AG04450 (cell line): Measurements from ENCODE around the gene APOL4. TPM values are rescaled to one million over a fixed set of nuclear protein-coding genes. Genes with fewer than 3 reads are reported as not detected.

Source experiments
- CTCF ChIA-PET: fragments of 300-600, 350-600 bp; formaldehyde crosslinking; extraction: SDS; loops from one replicate; lab custom pipeline; 2022; ENCODE audit warnings: antibody characterized with exemption, inconsistent platforms; lab: Charles Lee
- POLR2A ChIA-PET: fragments of 350-600 bp; formaldehyde crosslinking; extraction: SDS; loops from one replicate; lab custom pipeline; 2021; ENCODE audit warnings: antibody characterized with exemption, inconsistent platforms; lab: Yijun Ruan, JAX
- DNase-seq: peaks from one replicate; pipeline ENCODE4 v3.0.0-alpha.2; 2011; ENCODE audit warnings: low read depth, low spot score
- H3K27ac ChIP-seq: one replicate; pipeline ENCODE4 v1.5.1; 2012; ENCODE audit warnings: low read depth, low read length, control low read depth
- H3K27me3 ChIP-seq: one replicate; pipeline ENCODE4 v1.6.0; 2012; ENCODE audit warnings: low read length; ENCODE audit not compliant: control insufficient read depth, insufficient read depth
- H3K4me3 ChIP-seq: 2 replicates; pipeline ENCODE4 v1.5.1; 2011; ENCODE audit warnings: mild to moderate bottlenecking, low read depth, low read length, control low read depth
- H3K9me3 ChIP-seq: 2 replicates; pipeline ENCODE4 v1.5.1; 2012; ENCODE audit warnings: low read length; ENCODE audit not compliant: control insufficient read depth, insufficient read depth
- polyA plus RNA-seq: library from polyadenylated mRNA; depleted of rRNA; stranded (reverse); fragments of >200 nt; gene quantifications from 2 replicates; pipeline ENCODE4 v1.2.3, GENCODE V29; 2011
- TF ChIP-seq, protein P1 (sequence below): IDR thresholded peaks from 2 replicates; pipeline ENCODE4 v1.5.1; 2011; ENCODE audit warnings: low read depth, low read length, control low read depth, inconsistent platforms

The APOL4 gene
- polyA plus RNA-seq, 1 experiment, result 0.21 TPM

DNA sequence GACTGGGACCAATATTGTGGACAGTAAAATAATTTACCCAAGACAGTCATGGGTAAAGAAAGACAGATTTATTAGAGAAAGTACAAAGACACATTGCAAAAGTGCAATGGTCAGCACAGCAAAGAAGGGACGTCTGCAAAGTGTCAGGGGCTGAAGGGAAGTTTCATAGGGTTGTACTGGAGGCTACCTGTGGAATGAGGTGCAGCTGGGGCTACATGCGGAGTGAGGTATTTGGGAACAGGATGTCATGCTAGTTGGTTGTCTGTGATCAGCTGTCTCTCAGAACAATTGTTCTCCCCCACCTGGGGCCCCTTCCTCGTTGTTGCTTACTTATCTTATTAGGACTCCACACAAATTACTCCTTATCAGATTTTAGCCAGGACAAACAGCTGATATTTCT lies 29.7 kb downstream of the APOL4 start:
- POLR2A ChIA-PET, result no interaction called here

DNA sequence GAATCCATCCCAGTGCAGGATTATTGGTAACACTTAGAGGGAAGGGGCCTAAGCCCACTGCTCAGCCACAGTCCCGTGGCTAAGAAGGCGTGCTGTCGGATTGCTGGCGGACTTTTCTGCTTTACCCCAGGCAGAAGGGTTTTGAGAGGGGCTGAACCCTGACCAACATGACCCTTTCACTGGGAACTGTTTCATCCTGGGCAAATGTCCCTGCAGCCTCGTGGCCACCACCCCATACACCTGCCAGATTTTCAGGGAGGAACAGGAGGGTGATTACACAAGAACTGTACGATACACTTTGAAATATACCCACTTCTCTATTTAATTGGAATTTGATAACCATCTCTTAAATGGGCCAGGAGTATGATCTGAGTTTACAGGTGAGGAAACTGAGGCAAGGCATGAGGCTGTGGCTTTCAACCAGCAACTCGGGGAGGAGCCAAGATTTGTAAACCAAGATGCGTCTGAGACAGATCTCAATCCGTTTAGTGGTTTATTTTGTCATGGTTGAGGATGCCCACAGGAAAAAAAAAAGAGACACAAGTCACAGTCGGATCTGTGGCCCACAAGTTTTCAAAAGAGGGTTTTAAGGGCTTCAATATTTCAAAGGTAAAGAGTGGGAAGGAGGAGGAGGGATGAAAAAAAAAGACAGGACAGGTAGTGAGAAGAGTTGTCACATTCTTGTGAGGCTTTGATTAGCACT lies 34.9 kb downstream of the APOL4 start:
- no peak overlapping the region for H3K4me3 ChIP-seq
- TF ChIP-seq, protein P1, sequence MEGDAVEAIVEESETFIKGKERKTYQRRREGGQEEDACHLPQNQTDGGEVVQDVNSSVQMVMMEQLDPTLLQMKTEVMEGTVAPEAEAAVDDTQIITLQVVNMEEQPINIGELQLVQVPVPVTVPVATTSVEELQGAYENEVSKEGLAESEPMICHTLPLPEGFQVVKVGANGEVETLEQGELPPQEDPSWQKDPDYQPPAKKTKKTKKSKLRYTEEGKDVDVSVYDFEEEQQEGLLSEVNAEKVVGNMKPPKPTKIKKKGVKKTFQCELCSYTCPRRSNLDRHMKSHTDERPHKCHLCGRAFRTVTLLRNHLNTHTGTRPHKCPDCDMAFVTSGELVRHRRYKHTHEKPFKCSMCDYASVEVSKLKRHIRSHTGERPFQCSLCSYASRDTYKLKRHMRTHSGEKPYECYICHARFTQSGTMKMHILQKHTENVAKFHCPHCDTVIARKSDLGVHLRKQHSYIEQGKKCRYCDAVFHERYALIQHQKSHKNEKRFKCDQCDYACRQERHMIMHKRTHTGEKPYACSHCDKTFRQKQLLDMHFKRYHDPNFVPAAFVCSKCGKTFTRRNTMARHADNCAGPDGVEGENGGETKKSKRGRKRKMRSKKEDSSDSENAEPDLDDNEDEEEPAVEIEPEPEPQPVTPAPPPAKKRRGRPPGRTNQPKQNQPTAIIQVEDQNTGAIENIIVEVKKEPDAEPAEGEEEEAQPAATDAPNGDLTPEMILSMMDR, result no peak
- DNase-seq, result no peak
- peaks cover 36% of the 10 kb centered on the region for H3K27me3 ChIP-seq
- no peak overlapping the region for H3K27ac ChIP-seq
- ChIA-PET POLR2A (no interaction called here), CTCF (no interaction called here)
- no peaks in the 10 kb centered on the region for H3K9me3 ChIP-seq

More for the DNA sequence above, 29.7 kb downstream of the APOL4 start:
- DNase-seq, result no peak
- Histone ChIP-seq H3K4me3 (no peak overlapping the region), H3K9me3 (no peaks in the 10 kb centered on the region), H3K27ac (no peak overlapping the region), H3K27me3 (peaks cover 20% of the 10 kb centered on the region)
- TF ChIP-seq, protein P1, result no peak
- CTCF ChIA-PET, result interaction anchor here (0.6 to 1.9 kb wide), 3 partner anchors 9 to 535 kb away, joined by 3 to 11 read pairs (median 3); partner anchors contain the start of gene APOL2

DNA sequence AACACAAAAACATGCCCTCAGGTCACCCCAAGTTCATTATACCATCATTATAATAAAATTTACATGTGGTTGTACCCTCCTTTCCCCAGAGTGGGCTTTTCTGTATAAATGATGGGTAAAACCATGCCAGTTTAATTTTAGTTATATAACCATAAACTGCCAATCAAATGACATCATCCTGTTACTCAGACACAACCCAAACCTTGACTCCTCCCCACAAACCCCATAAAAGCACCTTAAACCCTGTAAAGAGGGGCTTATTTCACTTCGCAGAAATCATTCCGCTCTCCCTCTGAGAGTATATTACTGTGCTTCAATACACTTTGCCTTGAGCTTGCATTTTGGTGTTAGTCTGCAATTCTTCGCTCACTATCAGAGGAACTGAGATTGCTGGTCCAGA lies 35.5 kb downstream of the APOL4 start:
- peaks cover 42% of the 10 kb centered on the region for H3K27me3 ChIP-seq
- DNase-seq, result no peak
- POLR2A ChIA-PET, result no interaction called here
- H3K27ac ChIP-seq, result no peak overlapping the region
- H3K4me3 ChIP-seq, result no peak overlapping the region
- CTCF ChIA-PET, result no interaction called here
- TF ChIP-seq, protein P1, result no peak
- H3K9me3 ChIP-seq, result no peaks in the 10 kb centered on the region

DNA sequence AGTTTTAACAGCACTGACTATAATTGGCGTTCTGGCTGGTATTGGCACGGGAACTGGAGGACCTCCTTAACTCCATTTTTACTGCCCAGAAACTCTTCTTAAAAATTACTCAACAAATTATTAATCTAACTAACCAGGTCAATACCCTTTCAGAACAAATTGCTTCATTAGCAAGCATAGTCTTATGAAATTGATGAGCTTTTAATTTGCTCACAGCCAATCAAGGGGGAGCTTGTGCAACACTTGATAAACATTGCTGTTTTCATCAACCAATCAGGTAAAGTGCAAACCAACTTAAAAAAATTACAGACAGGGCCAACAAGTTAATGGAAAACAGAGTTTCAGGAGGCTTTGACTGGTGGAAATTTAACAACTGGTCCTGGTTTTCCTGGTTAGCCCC lies 36.5 kb downstream of the APOL4 start:
- no peak for DNase-seq
- Histone ChIP-seq H3K9me3 (no peaks in the 10 kb centered on the region), H3K27ac (no peak overlapping the region), H3K27me3 (peaks cover 41% of the 10 kb centered on the region), H3K4me3 (no peak overlapping the region)
- CTCF ChIA-PET, result no interaction called here
- TF ChIP-seq, protein P1, result no peak
- POLR2A ChIA-PET, result no interaction called here

DNA sequence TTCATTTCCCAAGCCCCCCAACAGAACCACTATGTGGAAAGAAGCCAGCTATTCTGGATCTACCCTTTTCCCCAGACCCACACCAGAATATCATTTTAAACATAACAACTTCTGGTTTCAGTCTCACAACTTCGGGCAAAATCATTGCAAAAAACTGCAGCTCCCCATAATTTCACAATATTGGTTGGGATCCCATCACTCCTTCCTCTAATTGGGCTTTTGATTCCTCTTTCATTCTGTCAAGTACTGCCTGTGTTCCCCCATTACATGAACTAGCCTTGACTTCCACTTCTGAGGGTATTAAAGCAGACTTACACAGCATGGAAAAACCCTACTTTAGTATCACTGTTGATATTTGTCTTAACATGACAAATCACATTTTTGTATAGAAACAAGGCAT lies 37.0 kb downstream of the APOL4 start:
- no peak for DNase-seq
- Histone ChIP-seq H3K4me3 (no peak overlapping the region), H3K9me3 (no peaks in the 10 kb centered on the region), H3K27me3 (peaks cover 38% of the 10 kb centered on the region), H3K27ac (no peak overlapping the region)
- TF ChIP-seq, protein P1, result no peak
- CTCF ChIA-PET, result interaction anchor here (2.5 kb wide), 1 partner anchor 15 kb away, joined by 10 read pairs; no protein-coding TSS in a partner anchor
- POLR2A ChIA-PET, result no interaction called here
